ENCODE data around the gene C10orf67. TPM values are rescaled to one million over a fixed set of nuclear protein-coding genes. Genes with fewer than 3 reads are reported as not detected.

The C10orf67 gene
- total RNA-seq, 1 experiment from 2014 or later: not detected

DNA sequence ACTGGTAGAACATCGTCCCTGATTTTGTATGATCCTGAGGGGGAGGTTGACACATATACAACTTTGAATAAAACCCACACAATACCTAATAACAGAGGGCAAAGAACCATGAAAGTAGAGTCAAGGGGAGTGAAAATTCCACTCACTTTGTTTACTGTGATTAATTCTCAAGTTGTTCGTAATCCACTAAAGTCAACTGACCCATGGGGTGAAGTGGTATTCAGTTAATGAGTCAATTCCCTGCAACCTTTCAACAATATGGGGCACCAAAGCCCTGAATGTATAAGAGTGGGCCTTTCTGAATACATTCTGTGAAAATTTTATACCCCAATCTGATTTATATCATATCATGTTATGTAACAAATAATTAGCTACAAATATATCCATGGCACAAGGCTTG is 39.0 kb upstream of the C10orf67 start:
- no peaks in the 10 kb centered on the region; the same call in 1 of the 2 replicates for H3K27me3 Mint-ChIP-seq (ENCODE audit: low read depth)
- H2BK12ac ChIP-seq (ENCODE audit: insufficient read length, low read depth, low read length): no peak overlapping the region
- no peak overlapping the region for H2AFZ ChIP-seq (ENCODE audit: low read length)
- TF ChIP-seq CTCF (conservative IDR thresholded peaks at IDR 0.05): no peak
- no peak overlapping the region for H2AK5ac ChIP-seq (ENCODE audit: insufficient read length, low read length)
- H3K4me1 Mint-ChIP-seq: no peaks in the 10 kb centered on the region
- H4K5ac ChIP-seq (ENCODE audit: insufficient read length, low read depth, low read length): no peak overlapping the region
- H3K9me3 ChIP-seq (ENCODE audit: control insufficient read depth, low read depth, low read length): no peaks in the 10 kb centered on the region
- H2BK5ac ChIP-seq (ENCODE audit: insufficient read length, low read length): no peak overlapping the region
- no peaks in the 10 kb centered on the region for H3K27me3 ChIP-seq (ENCODE audit: insufficient read depth, low read length)
- no peaks in the 10 kb centered on the region for H3K36me3 Mint-ChIP-seq (ENCODE audit: insufficient read depth in 1 of 3, low read depth in 3 of 3)
- no peak overlapping the region for H3K4ac ChIP-seq (ENCODE audit: low read depth, low read length)
- no peak overlapping the region for H2BK15ac ChIP-seq (ENCODE audit: low read depth, low read length)
- H3K4me3 Mint-ChIP-seq: no peak overlapping the region
- H3K9me3 Mint-ChIP-seq: no peaks in the 10 kb centered on the region
- no peaks in the 10 kb centered on the region for H3K4me1 ChIP-seq (ENCODE audit: insufficient read depth, low read length)
- WGBS (ENCODE audit: extremely low coverage, insufficient read length, low lambda C conversion rate): no CpG with 5 or more reads among the region's 2 CpGs
- no peaks in the 10 kb centered on the region for H3K79me1 ChIP-seq (ENCODE audit: insufficient read depth, low read depth, low read length, poor library complexity, severe bottlenecking)
- no peak overlapping the region for H3K9ac ChIP-seq (ENCODE audit: extremely low read depth, insufficient read length, low read length)
- H3K79me2 ChIP-seq (ENCODE audit: insufficient read depth, low read length): no peaks in the 10 kb centered on the region
- DNase-seq: no peak
- no peak overlapping the region for H3T11ph ChIP-seq (ENCODE audit: low read length)
- H3K27ac ChIP-seq (ENCODE audit: insufficient read length, low read depth, low read length): no peak overlapping the region
- no peak overlapping the region for H3K27ac Mint-ChIP-seq
- H3K56ac ChIP-seq (ENCODE audit: insufficient read length, low read depth, low read length): no peak overlapping the region
- H4K8ac ChIP-seq (replicated peaks; ENCODE audit: insufficient read length, low read depth, low read length): no peak overlapping the region
- H3K14ac ChIP-seq (ENCODE audit: insufficient read depth, low read length): no peak overlapping the region
- H3K4me2 ChIP-seq (ENCODE audit: insufficient read depth, insufficient read length, low read length): no peak overlapping the region
- no peak overlapping the region for H4K91ac ChIP-seq (ENCODE audit: insufficient read length, low read depth, low read length)
- H4K20me1 ChIP-seq (ENCODE audit: control insufficient read depth, insufficient read depth, insufficient read length): no peaks in the 10 kb centered on the region
- no peak overlapping the region for H2BK120ac ChIP-seq (ENCODE audit: low read depth, low read length, poor library complexity, severe bottlenecking)
- H3K23me2 ChIP-seq (ENCODE audit: insufficient read length, low read depth, low read length, poor library complexity, severe bottlenecking): no peaks in the 10 kb centered on the region
- no peak overlapping the region for H3K23ac ChIP-seq (ENCODE audit: insufficient read length, low read depth, low read length)
- H2BK20ac ChIP-seq (ENCODE audit: low read depth, low read length, poor library complexity, severe bottlenecking): no peak overlapping the region
- no peak overlapping the region for H3K18ac ChIP-seq (ENCODE audit: insufficient read length, low read depth, low read length)

Data from H9 (cell line).